Measurements from ENCODE around the gene ASAP2.

GRCh38 chr2:9451231-9451630, 244.6 kb downstream of the ASAP2 start:
- TF ChIP-seq, protein P1, sequence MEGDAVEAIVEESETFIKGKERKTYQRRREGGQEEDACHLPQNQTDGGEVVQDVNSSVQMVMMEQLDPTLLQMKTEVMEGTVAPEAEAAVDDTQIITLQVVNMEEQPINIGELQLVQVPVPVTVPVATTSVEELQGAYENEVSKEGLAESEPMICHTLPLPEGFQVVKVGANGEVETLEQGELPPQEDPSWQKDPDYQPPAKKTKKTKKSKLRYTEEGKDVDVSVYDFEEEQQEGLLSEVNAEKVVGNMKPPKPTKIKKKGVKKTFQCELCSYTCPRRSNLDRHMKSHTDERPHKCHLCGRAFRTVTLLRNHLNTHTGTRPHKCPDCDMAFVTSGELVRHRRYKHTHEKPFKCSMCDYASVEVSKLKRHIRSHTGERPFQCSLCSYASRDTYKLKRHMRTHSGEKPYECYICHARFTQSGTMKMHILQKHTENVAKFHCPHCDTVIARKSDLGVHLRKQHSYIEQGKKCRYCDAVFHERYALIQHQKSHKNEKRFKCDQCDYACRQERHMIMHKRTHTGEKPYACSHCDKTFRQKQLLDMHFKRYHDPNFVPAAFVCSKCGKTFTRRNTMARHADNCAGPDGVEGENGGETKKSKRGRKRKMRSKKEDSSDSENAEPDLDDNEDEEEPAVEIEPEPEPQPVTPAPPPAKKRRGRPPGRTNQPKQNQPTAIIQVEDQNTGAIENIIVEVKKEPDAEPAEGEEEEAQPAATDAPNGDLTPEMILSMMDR (conservative IDR thresholded peaks at IDR 0.05; ENCODE audit: low read depth, low read length) = no peak
- TF ChIP-seq EZH2phosphoT487 (IDR thresholded peaks at IDR 0.05; ENCODE audit: borderline replicate concordance, low read length) = no peak
- TF ChIP-seq EZH2 (IDR thresholded peaks at IDR 0.05; ENCODE audit: low read length, unreplicated experiment) = no peak
